ENCODE measurements around the gene PRDM16.

Gene PRDM16

DNA sequence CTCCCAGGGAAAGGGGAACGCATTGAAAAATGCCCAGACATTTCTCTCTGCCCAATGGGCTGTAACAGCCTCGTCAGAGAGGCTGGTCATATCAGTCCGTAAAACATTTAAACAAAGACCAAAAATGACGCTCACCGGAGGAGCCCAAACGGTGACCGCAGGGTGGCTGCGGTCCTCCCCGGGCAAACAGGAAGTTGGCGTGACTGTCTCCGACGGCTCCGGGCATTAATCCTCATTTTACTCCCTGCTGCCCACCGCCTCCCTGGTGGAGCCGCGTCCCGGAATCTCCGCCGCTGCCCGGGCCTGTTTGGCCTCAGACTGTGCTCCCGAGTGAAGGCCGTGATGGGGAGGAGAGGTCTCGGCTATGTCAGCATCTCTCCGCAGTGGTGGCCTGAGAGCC is 9.9 kb downstream of the PRDM16 start:
- Histone ChIP-seq H3K36me3 (ENCODE audit: control insufficient read depth in 2 of 2, insufficient read depth in 1 of 2, low read length in 2 of 2) (no peaks in the 10 kb centered on the region), H3K27ac (ENCODE audit: extremely low read depth, low read depth, low read length) (no peak overlapping the region), H3K9me3 (ENCODE audit: control insufficient read depth, insufficient read depth, low read depth, low read length) (no peaks in the 10 kb centered on the region), H3K4me1 (ENCODE audit: control insufficient read depth, insufficient read depth, low read length) (no peaks in the 10 kb centered on the region; the same call in 1 of the 2 replicates), H3K4me3 (ENCODE audit: low read depth, low read length) (no peak overlapping the region)
- POLR2A ChIA-PET = no interaction called here
- TF ChIP-seq ZNF155 (tag by site-specific recombination; IDR thresholded peaks at IDR 0.05) (no peak), ZNF704 (tag by site-specific recombination; IDR thresholded peaks at IDR 0.05) (no peak), ZNF768 (tag by site-specific recombination; IDR thresholded peaks at IDR 0.05) (no peak), ZNF140 (tag by site-specific recombination; IDR thresholded peaks at IDR 0.05) (no peak), ZNF530 (tag by site-specific recombination; IDR thresholded peaks at IDR 0.05; ENCODE audit: low read depth) (no peak), ZSCAN4 (tag by site-specific recombination; IDR thresholded peaks at IDR 0.05) (no peak), ZNF221 (tag by site-specific recombination; IDR thresholded peaks at IDR 0.05; ENCODE audit: borderline replicate concordance) (no peak), ZNF398 (tag by site-specific recombination; IDR thresholded peaks at IDR 0.05) (no peak), ZFP69B (tag by site-specific recombination; IDR thresholded peaks at IDR 0.05) (no peak), REPIN1 (tag by site-specific recombination; IDR thresholded peaks at IDR 0.05; ENCODE audit: low read depth) (no peak), ZNF214 (tag by site-specific recombination; IDR thresholded peaks at IDR 0.05; ENCODE audit: borderline replicate concordance) (no peak)
- CTCF ChIA-PET = no interaction called here

DNA sequence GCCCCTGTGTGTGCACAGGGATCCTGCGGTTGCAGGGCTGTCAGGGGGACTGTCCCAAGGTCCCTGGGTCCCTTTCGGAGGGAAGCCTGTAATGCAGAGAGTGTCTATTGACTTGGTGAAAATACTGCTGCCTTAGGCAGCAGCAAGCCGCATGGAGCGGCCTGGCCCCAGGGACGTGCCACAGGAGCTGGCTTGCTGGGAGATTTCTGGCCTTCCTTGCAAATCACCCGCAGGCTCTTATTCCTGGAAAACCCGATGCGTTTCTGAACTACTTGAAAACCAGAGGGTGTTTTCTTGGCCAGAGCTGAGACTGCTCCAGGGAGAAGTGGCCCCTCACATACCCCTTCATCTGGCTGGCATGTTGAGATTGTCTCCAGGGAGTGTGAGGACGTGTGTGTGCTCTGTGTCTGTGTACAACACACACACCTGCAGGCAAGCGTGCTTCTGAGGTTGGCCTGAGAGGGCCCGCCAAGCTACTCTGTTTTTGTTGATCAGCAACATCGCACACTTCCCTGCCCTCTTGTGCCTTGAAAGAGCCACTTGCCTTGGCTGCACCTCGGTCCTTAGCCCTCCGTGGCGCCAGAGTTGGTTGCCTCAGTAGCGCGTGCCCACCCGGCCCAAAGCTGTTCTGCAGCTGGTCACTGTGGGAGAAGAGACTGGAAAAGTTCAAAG is 10.5 kb downstream of the PRDM16 start:
- ChIA-PET POLR2A (no interaction called here), CTCF (no interaction called here)
- no peaks in the 10 kb centered on the region for H3K4me1 ChIP-seq (ENCODE audit: control insufficient read depth, insufficient read depth, low read length)
- H3K27ac ChIP-seq (ENCODE audit: extremely low read depth, low read depth, low read length) = no peak overlapping the region
- no peaks in the 10 kb centered on the region for H3K36me3 ChIP-seq (ENCODE audit: control insufficient read depth in 2 of 2, insufficient read depth in 1 of 2, low read length in 2 of 2)
- H3K4me3 ChIP-seq (ENCODE audit: low read depth, low read length) = no peak overlapping the region
- TF ChIP-seq ZNF335 (tag by site-specific recombination; conservative IDR thresholded peaks at IDR 0.05) (no peak), ZNF776 (tag by site-specific recombination; IDR thresholded peaks at IDR 0.05; ENCODE audit: borderline replicate concordance) (no peak), KLF8 (tag by site-specific recombination; IDR thresholded peaks at IDR 0.05) (no peak)
- TF ChIP-seq, protein P1, sequence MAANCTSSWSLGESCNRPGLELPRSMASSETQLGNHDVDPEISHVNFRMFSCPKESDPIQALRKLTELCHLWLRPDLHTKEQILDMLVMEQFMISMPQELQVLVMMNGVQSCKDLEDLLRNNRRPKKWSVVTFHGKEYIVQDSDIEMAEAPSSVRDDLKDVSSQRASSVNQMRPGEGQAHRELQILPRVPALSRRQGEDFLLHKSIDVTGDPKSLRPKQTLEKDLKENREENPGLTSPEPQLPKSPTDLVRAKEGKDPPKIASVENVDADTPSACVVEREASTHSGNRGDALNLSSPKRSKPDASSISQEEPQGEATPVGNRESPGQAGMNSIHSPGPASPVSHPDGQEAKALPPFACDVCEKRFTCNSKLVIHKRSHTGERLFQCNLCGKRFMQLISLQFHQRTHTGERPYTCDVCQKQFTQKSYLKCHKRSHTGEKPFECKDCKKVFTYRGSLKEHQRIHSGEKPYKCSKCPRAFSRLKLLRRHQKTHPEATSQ (tag by site-specific recombination; IDR thresholded peaks at IDR 0.05) = no peak
- no peaks in the 10 kb centered on the region for H3K9me3 ChIP-seq (ENCODE audit: control insufficient read depth, insufficient read depth, low read depth, low read length)
